Osteocyte (in vitro differentiated cells): ENCODE measurements around the gene EBP. TPM values are rescaled to one million over a fixed set of nuclear protein-coding genes. Genes with fewer than 3 reads are reported as not detected.
"Not testable (repeated sequence)": the region's sequence is repeated elsewhere in the genome, so short reads cannot be mapped to it uniquely, and the experiment has no call there.

Source experiments
- DNase-seq: peaks from one replicate; pipeline ENCODE4 v3.0.0; 2021; ENCODE audit warnings: mixed read lengths; ENCODE audit not compliant: unreplicated experiment; ENCODE audit errors: extremely low spot score
- H3K27ac Mint-ChIP-seq: one replicate; pipeline ENCODE4 v1.8.0; 2021; ENCODE audit warnings: mild to moderate bottlenecking, mixed read lengths; ENCODE audit not compliant: unreplicated experiment
- H3K27me3 Mint-ChIP-seq: one replicate; pipeline ENCODE4 v1.8.0; 2021; ENCODE audit warnings: mixed read lengths; ENCODE audit not compliant: unreplicated experiment
- H3K36me3 Mint-ChIP-seq: one replicate; pipeline ENCODE4 v1.8.0; 2021; ENCODE audit warnings: mixed read lengths; ENCODE audit not compliant: unreplicated experiment
- H3K4me1 Mint-ChIP-seq: one replicate; pipeline ENCODE4 v1.8.0; 2021; ENCODE audit warnings: mixed read lengths; ENCODE audit not compliant: unreplicated experiment
- H3K4me3 Mint-ChIP-seq: one replicate; pipeline ENCODE4 v1.8.0; 2021; ENCODE audit warnings: mild to moderate bottlenecking, moderate library complexity, mixed read lengths; ENCODE audit not compliant: unreplicated experiment
- H3K9me3 Mint-ChIP-seq: one replicate; pipeline ENCODE4 v1.8.0; 2021; ENCODE audit warnings: mixed read lengths; ENCODE audit not compliant: unreplicated experiment
- CTCF ChIP-seq: fragments of 200-600 bp; sonication (generic); IDR thresholded peaks from 2 replicates; pipeline ENCODE4 v1.5.0; 2021; ENCODE audit warnings: antibody characterized with exemption, mild to moderate bottlenecking, moderate library complexity
- total RNA-seq: library from RNA; stranded (reverse); gene quantifications from 2 replicates; pipeline ENCODE4 v1.2.1, GENCODE V29; 2021

Gene EBP
- total RNA-seq, 1 donor from 2014 or later: 42.5 TPM

DNA sequence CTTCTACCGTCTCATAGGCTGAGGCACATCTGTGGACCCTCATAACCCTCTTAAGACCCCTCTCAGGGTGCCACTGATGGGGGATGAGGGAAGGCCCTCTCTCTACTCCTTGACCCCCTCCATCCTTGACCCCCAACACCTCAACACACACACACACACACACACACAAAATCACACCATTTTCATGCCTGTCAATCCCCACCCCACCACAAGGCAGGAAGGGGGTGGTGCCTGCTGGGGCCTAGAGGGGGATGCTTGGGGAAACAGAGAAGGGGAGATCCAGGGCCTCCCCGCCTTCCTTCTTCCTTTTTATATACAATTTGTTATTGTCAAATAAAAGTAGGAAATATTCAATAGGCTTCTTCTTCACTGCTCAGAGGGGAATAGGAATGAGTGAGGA, 1.2 kb upstream of the EBP start:
- Mint-ChIP-seq H3K4me1 (peaks cover 3% of the 10 kb centered on the region), H3K27ac (peak overlapping the region; percentile 24), H3K4me3 (peak overlapping the region; percentile 54), H3K36me3 (no peaks in the 10 kb centered on the region), H3K27me3 (no peaks in the 10 kb centered on the region), H3K9me3 (no peaks in the 10 kb centered on the region)
- TF ChIP-seq CTCF: no peak
- no peak for DNase-seq

- Mint-ChIP-seq H3K9me3 (no peaks in the 10 kb centered on the region), H3K4me3 (peak overlapping the region; percentile 80), H3K27ac (peak overlapping the region; percentile 72), H3K4me1 (peaks cover 3% of the 10 kb centered on the region), H3K36me3 (no peaks in the 10 kb centered on the region), H3K27me3 (no peaks in the 10 kb centered on the region)
- no peak for DNase-seq
- TF ChIP-seq CTCF: no peak
These were observed 644 bp upstream of the EBP start for GRCh38 chrX:48520976-48521352.

DNA sequence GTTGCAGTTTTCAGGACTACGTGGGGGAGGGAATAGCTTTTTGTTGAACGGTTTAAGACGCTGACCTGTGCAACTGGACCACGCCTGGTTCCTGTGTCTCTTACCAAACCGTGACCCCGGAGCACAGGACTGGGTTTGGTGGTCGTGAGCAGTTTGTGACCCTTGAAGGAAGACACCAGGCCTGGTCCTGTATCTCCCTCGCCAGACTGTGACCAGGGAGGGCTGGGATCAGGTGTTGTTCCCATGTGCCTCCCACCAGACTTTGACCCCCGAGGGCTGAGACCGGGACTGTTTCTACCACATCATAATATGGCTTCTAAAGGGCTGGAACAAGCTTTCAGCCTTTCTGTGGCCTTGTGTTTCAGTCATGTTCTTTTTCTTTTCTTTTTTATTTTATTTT, 683 bp downstream of the EBP start:
- H3K36me3 Mint-ChIP-seq: no peaks in the 10 kb centered on the region
- H3K4me1 Mint-ChIP-seq: peaks cover 3% of the 10 kb centered on the region
- H3K9me3 Mint-ChIP-seq: no peaks in the 10 kb centered on the region
- DNase-seq: no peak
- no peak for TF ChIP-seq CTCF
- H3K27ac Mint-ChIP-seq: peak overlapping the region; percentile 72
- H3K4me3 Mint-ChIP-seq: peak overlapping the region; percentile 80
- H3K27me3 Mint-ChIP-seq: no peaks in the 10 kb centered on the region

- no peaks in the 10 kb centered on the region for H3K9me3 Mint-ChIP-seq
- H3K27ac Mint-ChIP-seq: no peak overlapping the region
- H3K4me3 Mint-ChIP-seq: no peak overlapping the region
- peaks cover 5% of the 10 kb centered on the region for H3K36me3 Mint-ChIP-seq
- no peaks in the 10 kb centered on the region for H3K27me3 Mint-ChIP-seq
- peaks cover 3% of the 10 kb centered on the region for H3K4me1 Mint-ChIP-seq
- TF ChIP-seq CTCF: no peak
- DNase-seq: no peak
These were observed 2.1 kb downstream of the EBP start for GRCh38 chrX:48523682-48524081.

DNA sequence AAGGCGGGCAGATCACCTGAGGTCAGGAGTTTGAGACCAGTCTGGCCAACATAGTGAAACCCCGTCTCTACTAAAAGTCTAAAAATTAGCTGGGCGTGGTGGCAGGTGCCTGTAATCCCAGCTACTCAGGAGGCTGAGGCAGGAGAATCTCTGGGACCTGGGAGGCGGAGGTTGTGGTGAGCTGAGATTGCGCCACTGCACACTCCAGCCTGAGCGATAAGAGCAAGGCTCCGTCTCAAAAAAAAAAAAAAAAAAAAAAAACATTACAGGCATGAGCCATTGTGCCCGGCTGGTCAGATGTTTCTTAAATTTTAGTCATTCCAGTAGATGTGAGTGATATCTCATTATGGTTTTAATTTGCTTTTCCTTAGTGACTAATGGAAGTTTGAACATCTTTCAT, 4.2 kb downstream of the EBP start:
- not testable (repeated sequence) for DNase-seq, H3K27me3 Mint-ChIP-seq, H3K4me1 Mint-ChIP-seq, H3K27ac Mint-ChIP-seq, H3K9me3 Mint-ChIP-seq, H3K4me3 Mint-ChIP-seq, H3K36me3 Mint-ChIP-seq

GRCh38 chrX:48530736-48531135, 9.1 kb downstream of the EBP start:
- DNase-seq: no peak
- Mint-ChIP-seq H3K9me3 (no peaks in the 10 kb centered on the region), H3K4me3 (no peak overlapping the region), H3K27ac (peak overlapping the region; percentile 27), H3K36me3 (peaks cover 5% of the 10 kb centered on the region), H3K27me3 (no peaks in the 10 kb centered on the region), H3K4me1 (peaks cover 8% of the 10 kb centered on the region)
- no peak for TF ChIP-seq CTCF
